GM10266 (cell line): ENCODE measurements around the gene SLC7A9.

Experiments
- DNase-seq: peaks from one replicate; pipeline ENCODE4 v3.0.0; 2012; ENCODE audit errors: extremely low spot score
- TF ChIP-seq, protein P1 (sequence below): IDR thresholded peaks from 2 replicates; pipeline ENCODE4 v1.5.1; 2012; ENCODE audit warnings: mild to moderate bottlenecking, low read depth; ENCODE audit not compliant: control insufficient read depth, insufficient read depth; ENCODE audit errors: missing control alignments

SLC7A9 gene

DNA sequence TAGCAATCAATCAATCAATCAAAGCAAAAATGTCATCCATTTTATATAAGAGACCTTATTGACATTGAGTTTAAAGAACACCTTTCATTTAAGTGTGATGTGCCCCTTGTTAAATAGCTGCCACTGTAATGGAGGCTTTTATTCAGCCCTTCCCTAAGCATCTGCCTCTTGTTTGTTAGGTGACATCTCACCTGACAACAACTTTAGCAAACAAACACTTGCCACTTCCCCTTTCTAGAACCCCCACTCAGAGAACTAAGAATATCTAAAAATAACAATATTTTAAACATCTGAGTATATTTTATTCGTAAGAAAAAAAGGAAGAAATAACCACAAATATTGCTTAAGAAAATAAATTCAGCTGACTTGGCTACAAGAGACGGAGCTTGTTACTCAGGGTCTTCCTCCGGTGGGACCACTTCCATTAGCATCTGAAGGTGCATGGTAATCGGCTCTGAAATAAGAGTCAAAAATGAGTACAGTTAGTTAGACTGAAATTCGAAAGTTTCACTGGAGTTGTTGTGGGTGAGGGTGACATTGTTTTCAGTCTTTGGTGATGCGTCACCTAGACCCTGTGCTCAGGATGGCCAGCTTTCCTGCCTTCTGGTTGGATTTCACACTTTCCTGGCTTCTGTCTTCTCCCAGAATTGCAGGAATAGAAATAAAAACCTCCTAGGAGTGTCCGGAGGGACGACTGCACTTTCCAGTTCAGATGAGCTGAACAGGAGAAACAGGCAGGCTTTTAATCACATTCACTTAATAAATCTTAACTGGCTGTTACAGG is 39.1 kb downstream of the SLC7A9 start:
- TF ChIP-seq, protein P1, sequence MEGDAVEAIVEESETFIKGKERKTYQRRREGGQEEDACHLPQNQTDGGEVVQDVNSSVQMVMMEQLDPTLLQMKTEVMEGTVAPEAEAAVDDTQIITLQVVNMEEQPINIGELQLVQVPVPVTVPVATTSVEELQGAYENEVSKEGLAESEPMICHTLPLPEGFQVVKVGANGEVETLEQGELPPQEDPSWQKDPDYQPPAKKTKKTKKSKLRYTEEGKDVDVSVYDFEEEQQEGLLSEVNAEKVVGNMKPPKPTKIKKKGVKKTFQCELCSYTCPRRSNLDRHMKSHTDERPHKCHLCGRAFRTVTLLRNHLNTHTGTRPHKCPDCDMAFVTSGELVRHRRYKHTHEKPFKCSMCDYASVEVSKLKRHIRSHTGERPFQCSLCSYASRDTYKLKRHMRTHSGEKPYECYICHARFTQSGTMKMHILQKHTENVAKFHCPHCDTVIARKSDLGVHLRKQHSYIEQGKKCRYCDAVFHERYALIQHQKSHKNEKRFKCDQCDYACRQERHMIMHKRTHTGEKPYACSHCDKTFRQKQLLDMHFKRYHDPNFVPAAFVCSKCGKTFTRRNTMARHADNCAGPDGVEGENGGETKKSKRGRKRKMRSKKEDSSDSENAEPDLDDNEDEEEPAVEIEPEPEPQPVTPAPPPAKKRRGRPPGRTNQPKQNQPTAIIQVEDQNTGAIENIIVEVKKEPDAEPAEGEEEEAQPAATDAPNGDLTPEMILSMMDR, result no peak

DNA sequence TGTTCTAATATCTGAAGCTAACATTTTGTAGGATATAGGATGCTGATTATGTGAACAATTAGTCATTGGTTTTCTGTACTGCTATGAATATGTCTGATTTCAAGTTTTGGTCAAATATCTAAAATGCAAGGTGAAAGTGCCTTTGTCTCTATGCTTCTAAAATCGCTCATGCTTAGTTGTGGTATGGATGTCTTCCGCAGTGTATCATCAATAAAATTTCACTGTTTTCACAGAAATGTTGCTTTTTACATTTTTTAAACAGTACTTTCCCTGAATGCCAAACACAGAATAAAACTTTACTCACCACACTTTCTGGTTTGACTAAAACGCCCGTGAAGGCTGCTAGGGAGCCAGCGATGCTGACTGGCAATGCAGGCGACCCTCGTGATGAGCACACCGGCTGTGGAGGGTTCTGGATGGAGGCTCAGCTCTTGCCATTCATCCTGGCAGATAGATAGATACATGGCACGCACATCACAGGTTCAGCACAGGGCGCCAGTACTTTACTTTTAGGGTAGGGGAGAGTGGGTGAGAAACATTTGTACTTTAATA is 40.1 kb downstream of the SLC7A9 start:
- no peak for DNase-seq
- TF ChIP-seq, protein P1, result no peak

More for the DNA sequence above, 39.1 kb downstream of the SLC7A9 start:
- DNase-seq, result no peak

DNA sequence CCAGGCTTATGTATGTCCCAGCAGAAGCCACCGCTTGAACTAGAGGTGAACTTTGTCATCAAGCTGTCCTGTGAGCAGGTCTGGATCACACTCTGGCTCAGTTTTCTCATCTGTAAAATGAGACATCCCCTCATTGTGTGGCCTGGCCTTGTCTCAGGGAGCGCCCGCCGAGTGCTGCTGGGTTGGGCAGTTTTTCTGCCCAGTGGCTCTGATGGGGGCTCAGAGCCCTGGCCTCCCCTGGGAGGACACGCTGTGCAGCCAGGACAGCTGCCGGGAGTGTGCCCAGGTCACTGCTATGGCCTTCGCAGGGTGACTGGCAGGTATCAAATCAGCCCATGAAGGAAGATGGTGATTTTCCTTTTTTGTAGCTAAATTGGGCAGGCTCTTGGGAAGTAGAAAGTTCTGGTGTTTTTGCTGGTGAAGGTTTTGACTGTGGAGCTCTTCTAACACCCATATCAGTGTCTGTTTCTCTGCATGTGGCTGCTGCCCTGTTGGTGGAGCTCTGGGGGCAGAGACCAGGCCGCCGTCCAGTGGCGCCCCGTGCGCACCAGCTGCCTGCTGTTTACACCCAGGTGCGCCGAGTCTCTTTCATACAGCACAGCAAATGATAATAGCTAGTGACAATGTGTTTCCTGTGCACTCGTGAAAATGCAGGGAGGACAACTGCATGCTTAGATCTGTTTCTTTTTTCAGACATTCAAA is 40.8 kb downstream of the SLC7A9 start:
- TF ChIP-seq, protein P1, result no peak
- no peak for DNase-seq

DNA sequence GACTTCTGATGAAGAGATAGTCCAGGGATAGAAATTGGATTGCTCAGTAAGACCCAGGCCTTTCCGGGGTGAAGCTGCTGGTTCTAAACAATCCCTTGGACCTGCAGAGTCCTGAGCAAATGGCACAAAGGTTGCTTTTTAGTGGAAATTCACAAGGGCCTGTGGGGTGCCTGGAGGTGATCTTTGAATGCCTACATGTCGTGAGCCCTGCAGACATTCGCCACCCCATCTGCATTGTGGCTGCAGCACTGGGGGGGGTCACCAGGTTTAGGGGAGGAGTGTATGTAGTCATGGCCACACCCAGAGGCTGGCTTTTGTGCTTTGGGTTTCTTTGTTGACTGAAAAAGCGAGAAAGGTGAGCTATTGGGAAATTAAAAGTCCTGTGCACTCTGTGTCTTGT is 41.4 kb downstream of the SLC7A9 start:
- TF ChIP-seq, protein P1, result no peak
- DNase-seq, result no peak

DNA sequence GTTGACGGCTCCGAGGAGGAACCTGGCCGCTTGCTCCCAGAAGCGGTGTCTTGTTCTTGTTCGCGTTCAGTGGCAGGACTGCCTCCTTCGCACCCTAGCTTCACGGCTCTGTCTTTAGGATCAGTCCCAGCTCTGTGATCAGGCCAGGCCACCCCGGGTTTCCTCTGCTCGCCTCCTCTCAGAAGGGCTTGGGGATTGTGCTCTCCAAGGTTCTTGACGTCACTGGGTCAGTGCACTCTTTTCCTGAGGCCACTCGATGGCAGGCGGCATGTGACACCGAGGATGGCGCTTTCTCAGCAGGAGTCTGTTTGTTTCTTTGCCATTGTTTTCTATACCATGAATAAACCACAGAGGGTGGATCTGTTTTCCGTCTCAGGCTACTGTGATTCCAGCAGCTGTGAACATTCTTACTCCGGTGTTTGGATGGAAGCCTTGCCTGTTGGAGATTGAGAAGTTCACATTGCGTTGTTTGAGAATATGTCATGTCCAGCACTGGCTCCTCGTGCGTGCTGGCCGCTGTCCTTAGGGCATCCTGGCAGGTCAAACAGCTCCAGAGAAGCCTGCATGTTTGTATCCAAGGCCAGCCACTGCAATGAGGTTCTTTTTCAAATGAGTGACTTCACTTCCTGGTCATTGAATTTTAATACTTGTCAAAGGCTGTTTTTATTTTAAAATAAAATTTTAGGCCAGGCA is 44.5 kb downstream of the SLC7A9 start:
- no peak for DNase-seq
- TF ChIP-seq, protein P1, result no peak

DNA sequence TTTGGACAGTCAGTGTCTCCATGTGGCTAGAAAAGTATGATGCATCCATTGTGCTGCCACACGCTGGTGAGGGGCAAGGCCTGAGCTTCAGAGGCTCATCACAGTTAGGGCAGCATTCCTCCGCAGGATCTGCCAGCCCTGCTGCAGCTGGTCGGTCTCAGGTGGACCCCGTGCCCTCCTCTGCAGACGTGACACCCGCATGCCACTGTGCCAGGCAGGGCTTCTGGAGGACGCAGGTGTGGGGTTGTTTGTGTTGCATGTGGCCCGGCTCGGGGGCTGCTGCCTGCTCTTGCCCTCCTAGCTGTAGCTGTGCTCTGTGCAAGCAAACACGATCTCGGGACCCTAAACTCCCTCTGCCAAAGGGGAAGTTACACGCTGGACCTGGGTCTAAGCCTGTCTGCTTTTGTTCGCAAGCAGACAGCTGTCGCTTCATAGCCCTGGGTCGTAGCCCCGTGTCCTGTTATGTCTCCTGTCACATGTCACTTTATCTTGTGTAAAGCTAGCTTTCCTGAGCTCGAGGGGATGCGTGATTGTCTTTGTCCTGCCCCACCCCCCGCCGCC is 45.3 kb downstream of the SLC7A9 start:
- DNase-seq, result no peak
- TF ChIP-seq, protein P1, result no peak
